GM12874 (cell line): Measurements from ENCODE around the gene COQ10B.

Source experiments
- TF ChIP-seq, protein P1 (sequence below): IDR thresholded peaks from 2 replicates; pipeline ENCODE4 v1.5.1; 2011; ENCODE audit warnings: low read depth, mild to moderate bottlenecking, control low read depth, low read length, moderate library complexity; ENCODE audit not compliant: insufficient read depth

Gene COQ10B

DNA sequence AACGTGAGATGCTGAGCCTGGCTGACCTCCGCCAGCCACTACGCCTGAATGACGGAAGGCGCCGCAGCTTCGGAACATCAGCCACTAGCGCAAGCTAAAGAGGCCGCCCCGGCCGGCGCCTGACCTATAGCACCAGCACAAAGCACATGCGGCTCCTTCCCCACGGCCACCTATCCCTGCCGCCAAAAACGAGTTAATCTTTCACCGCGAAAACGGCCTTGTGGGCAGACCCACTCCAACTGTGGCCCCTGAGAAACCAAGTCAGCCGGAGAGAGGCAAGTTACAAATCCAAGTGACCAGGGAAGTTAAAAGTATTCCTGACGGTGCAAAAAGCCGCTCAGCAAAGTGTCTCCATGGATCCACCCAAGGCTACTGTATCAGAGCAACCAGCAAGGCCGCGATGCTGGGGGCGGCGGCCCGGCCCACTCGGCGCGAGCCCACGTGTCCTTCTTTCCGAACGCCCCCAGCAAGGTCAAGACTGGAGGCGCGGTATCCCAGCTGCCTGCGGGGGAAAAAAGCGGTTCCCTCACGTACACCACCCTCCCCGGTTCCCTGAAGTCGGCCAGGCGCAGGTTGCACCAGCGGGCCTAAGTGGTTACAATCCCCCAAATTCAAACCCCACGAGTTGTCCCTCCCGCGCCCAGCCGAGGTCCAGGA, 45.7 kb downstream of the COQ10B start:
- TF ChIP-seq, protein P1, sequence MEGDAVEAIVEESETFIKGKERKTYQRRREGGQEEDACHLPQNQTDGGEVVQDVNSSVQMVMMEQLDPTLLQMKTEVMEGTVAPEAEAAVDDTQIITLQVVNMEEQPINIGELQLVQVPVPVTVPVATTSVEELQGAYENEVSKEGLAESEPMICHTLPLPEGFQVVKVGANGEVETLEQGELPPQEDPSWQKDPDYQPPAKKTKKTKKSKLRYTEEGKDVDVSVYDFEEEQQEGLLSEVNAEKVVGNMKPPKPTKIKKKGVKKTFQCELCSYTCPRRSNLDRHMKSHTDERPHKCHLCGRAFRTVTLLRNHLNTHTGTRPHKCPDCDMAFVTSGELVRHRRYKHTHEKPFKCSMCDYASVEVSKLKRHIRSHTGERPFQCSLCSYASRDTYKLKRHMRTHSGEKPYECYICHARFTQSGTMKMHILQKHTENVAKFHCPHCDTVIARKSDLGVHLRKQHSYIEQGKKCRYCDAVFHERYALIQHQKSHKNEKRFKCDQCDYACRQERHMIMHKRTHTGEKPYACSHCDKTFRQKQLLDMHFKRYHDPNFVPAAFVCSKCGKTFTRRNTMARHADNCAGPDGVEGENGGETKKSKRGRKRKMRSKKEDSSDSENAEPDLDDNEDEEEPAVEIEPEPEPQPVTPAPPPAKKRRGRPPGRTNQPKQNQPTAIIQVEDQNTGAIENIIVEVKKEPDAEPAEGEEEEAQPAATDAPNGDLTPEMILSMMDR, result no peak

DNA sequence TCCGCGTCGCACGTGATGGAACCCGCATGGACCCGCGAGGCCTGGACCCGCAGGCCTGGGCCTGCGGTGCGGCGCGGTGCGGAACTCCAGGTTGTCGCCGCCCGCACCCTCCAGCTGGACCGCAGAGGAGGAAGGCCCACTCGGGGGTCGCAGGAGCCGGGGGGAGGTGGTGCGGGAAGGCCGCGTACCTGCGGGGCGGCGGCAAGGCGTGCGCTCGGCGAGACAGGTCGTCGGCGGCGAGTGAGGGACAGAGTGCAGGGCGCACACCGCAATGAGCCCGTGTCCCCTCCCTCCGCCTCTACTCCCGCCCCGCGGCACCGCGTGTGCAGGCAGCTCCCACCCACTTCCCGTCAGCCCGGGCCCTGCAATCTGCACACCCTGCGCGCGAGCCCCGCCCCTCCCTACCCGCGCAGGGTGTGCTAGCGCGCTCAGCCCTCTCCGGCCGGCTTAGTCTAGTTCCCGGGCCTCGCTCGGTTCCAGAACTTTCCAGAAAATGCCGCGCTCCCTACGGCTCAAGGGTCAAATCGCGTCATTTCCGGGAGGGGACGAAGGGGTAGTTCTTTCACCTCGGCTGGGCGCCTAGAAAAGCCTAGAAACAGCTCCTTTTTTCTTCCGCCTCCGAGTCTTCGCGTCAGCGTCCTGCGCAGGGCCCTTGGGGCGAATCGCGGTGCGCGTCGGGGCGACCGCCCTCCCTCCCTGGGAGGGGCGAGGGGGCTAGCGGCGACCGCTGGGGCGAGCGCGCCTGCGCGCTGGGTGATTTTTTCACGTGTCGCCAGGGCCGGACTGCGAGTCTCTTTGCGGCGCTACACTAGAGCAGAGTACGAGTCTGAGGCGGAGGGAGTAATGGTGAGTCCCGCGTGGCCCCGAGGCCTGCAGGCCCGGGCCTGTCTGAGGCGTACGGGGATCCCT, 46.5 kb downstream of the COQ10B start, which contains the start of the genes HSPD1 and HSPE1:
Gene HSPD1, minus strand, starts transcription at position 247 of the 909 bp plus-strand sequence. CDS start 992 bp downstream, outside the sequence.
Gene HSPE1, plus strand, starts transcription at position 786 of the 909 bp plus-strand sequence. Its CDS starts 58 bp downstream, at position 844.
- TF ChIP-seq, protein P1, result no peak

DNA sequence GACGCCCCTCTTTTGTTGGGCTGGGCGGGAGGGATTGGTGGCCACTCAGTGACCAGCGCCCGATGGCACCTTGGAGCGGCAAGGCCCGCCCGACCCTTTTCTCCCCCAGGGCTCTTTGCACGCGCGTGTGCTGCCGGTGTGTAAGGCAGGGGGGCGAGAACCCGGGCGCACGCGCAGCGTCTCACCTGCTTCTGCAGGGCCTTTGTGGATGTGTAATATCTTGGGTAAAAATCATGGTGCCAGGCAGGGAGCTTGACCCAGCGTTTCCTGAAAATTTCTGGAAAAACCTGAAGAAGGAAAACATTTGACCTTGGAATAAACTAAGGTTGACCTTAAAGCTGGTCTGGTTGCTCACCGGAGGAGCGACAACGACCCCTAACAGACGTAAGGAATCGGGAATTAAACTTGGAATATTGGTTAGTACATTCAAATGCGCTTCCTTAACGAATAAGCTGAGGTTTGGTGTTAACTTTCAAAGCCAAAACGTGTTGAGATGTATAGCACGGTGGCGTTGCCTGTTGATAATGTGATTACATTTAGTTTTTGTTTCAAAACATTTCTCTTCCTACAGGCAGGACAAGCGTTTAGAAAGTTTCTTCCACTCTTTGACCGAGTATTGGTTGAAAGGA, 47.3 kb downstream of the COQ10B start:
- TF ChIP-seq, protein P1, result no peak

DNA sequence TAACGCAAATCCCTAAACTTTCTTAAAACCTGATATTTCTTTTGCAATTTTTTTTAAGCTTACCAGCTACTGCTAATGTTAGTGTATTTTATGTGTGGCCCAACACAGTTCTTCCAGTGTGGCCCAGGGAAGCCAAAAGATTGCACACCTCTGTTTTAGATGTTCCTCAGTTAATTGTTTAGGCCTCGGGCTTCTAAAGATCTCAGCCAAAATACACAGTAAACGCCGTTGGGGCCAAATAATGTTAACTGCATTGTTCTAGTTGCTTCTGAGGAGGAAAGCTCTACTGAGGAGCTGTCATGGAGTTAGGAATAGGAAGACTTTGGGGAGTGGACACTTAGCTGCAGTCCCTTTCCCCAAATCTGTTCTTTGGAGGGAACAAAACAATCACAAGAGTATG, 48.8 kb downstream of the COQ10B start:
- TF ChIP-seq, protein P1, result no peak

DNA sequence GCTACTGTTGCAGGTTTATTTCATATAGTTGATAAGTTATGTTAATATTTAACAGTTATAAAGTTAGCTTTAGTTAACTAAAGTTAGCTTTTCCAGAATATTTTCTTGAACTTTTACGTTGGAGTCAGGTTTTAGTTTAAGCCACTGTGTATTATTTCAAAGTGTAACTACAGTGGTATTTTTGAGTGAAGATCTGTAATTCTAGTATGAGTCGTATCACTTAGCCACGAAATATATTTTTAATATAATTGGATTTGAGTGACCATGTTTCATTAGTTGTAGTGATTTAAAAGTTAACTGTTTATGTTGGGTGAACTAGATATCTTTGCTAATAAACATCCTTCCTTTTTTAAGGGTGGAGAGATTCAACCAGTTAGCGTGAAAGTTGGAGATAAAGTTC, 49.3 kb downstream of the COQ10B start:
- TF ChIP-seq, protein P1, result no peak

DNA sequence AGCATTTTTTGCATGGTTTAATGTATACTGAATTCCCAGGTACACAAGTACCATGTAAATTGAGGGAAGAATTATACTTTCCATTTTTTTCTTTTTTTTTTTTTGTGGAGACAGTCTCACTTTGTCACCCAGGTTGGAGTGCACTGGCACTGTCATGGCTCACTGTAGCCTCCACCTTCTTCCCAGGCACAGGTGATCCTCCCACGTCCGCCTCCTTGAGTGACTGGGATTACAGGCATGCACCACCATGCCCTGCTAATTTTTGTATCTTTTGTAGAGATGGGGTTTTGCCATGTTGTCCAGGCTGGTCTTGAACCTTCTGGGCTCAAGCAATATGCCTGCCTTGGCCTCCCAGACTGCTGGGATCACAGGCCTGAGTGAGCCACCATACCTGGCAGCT, 50.6 kb downstream of the COQ10B start:
- TF ChIP-seq, protein P1, result no peak

DNA sequence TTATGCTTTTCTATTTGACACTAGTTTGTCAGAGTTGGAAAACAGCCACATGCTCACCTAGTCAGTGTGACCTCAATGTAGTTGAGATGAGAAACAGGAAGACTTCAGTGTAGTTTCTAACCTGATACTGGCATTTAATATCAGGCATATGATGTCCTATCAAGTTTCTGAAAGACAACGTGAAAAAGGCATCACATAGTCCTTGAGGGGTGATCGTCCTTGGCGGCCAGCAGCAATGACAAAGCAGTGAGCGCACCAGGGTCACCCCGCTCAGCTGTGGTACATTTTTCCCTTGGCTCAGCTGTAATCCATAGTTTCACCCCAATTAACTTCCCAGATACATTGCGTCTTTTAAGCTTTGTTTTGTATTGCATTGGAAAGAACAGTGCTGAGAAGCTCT, 51.2 kb downstream of the COQ10B start:
- TF ChIP-seq, protein P1, result no peak
